ENCODE results near the gene CCDC138.
"Not testable (repeated sequence)": the region's sequence is repeated elsewhere in the genome, so short reads cannot be mapped to it uniquely, and the experiment has no call there.

DNA sequence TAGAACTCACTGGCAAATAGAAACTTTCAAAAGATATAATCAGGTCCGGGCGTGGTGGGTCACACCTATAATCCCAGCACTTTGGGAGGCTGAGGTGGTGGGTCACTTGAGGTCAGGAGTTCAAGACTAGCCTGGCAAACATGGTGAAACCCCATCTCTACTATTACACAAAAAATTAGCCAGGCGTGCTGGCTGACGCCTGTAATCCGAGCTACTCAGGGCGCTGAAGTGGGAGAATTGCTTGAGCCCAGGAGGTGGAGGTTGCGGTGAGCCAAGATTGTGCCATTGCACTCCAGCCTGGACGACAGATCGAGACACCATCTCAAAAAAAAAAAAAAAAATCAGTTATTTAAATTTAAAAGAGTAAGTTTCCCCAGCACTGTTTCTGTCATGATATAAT lies 28.6 kb upstream of the CCDC138 start:
- TF ChIP-seq, protein P1, sequence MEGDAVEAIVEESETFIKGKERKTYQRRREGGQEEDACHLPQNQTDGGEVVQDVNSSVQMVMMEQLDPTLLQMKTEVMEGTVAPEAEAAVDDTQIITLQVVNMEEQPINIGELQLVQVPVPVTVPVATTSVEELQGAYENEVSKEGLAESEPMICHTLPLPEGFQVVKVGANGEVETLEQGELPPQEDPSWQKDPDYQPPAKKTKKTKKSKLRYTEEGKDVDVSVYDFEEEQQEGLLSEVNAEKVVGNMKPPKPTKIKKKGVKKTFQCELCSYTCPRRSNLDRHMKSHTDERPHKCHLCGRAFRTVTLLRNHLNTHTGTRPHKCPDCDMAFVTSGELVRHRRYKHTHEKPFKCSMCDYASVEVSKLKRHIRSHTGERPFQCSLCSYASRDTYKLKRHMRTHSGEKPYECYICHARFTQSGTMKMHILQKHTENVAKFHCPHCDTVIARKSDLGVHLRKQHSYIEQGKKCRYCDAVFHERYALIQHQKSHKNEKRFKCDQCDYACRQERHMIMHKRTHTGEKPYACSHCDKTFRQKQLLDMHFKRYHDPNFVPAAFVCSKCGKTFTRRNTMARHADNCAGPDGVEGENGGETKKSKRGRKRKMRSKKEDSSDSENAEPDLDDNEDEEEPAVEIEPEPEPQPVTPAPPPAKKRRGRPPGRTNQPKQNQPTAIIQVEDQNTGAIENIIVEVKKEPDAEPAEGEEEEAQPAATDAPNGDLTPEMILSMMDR (IDR thresholded peaks at IDR 0.05): not testable (repeated sequence)
- not testable (repeated sequence) for TF ChIP-seq POLR2A (IDR thresholded peaks at IDR 0.05)
